Measurements from ENCODE around the gene MOSMO. TPM values are rescaled to one million over a fixed set of nuclear protein-coding genes. Genes with fewer than 3 reads are reported as not detected.

The MOSMO gene
- total RNA-seq, 1 experiment from 2014 or later = 30.1 TPM

GRCh38 chr16:21991621-21992020, 16.3 kb upstream of the MOSMO start:
- no peak overlapping the region for H3K4me3 Mint-ChIP-seq (ENCODE audit: low read depth, unreplicated experiment)
- no peak overlapping the region for H3K27ac Mint-ChIP-seq (ENCODE audit: unreplicated experiment)
- no peak for TF ChIP-seq CTCF (IDR thresholded peaks at IDR 0.05; ENCODE audit: unreplicated experiment)
- peaks cover 13% of the 10 kb centered on the region for H3K36me3 Mint-ChIP-seq (ENCODE audit: insufficient read depth, unreplicated experiment)
- H3K27me3 Mint-ChIP-seq (ENCODE audit: unreplicated experiment) = no peaks in the 10 kb centered on the region
- BruUV-seq (replicated peaks) = no TSS peak
- no peak for DNase-seq
- H3K4me1 Mint-ChIP-seq (ENCODE audit: low read depth, unreplicated experiment) = no peaks in the 10 kb centered on the region
- CTCF ChIA-PET = no interaction called here
- intact Hi-C loops (cut with micrococcal nuclease; ENCODE audit: unreplicated experiment) = no loop called here
- H3K9me3 Mint-ChIP-seq (ENCODE audit: low read depth, unreplicated experiment) = no peaks in the 10 kb centered on the region

GRCh38 chr16:21994856-21995465, 12.9 kb upstream of the MOSMO start:
- no peak overlapping the region for H3K27ac Mint-ChIP-seq (ENCODE audit: unreplicated experiment)
- no TSS peak for BruUV-seq (replicated peaks)
- H3K36me3 Mint-ChIP-seq (ENCODE audit: insufficient read depth, unreplicated experiment) = no peaks in the 10 kb centered on the region
- no peak for TF ChIP-seq CTCF (IDR thresholded peaks at IDR 0.05; ENCODE audit: unreplicated experiment)
- no peaks in the 10 kb centered on the region for H3K27me3 Mint-ChIP-seq (ENCODE audit: unreplicated experiment)
- H3K9me3 Mint-ChIP-seq (ENCODE audit: low read depth, unreplicated experiment) = no peaks in the 10 kb centered on the region
- CTCF ChIA-PET = no interaction called here
- H3K4me1 Mint-ChIP-seq (ENCODE audit: low read depth, unreplicated experiment) = no peaks in the 10 kb centered on the region
- H3K4me3 Mint-ChIP-seq (ENCODE audit: low read depth, unreplicated experiment) = no peak overlapping the region
- intact Hi-C loops (cut with micrococcal nuclease; ENCODE audit: unreplicated experiment) = no loop called here
- DNase-seq = no peak

- no TSS peak for BruUV-seq (replicated peaks)
- intact Hi-C loops (cut with micrococcal nuclease; ENCODE audit: unreplicated experiment) = no loop called here
Measured at GRCh38 chr16:21996923-21997696, 10.8 kb upstream of the MOSMO start.

More at GRCh38 chr16:21996923-21997696, 10.8 kb upstream of the MOSMO start:
- H3K9me3 Mint-ChIP-seq (ENCODE audit: low read depth, unreplicated experiment) = no peaks in the 10 kb centered on the region
- no peak overlapping the region for H3K27ac Mint-ChIP-seq (ENCODE audit: unreplicated experiment)
- H3K27me3 Mint-ChIP-seq (ENCODE audit: unreplicated experiment) = no peaks in the 10 kb centered on the region
- no peaks in the 10 kb centered on the region for H3K36me3 Mint-ChIP-seq (ENCODE audit: insufficient read depth, unreplicated experiment)
- DNase-seq = no peak
- H3K4me3 Mint-ChIP-seq (ENCODE audit: low read depth, unreplicated experiment) = no peak overlapping the region
- TF ChIP-seq CTCF (IDR thresholded peaks at IDR 0.05; ENCODE audit: unreplicated experiment) = no peak
- CTCF ChIA-PET = interaction anchor here (0.5 to 3.8 kb wide), 3 partner anchors 144 to 395 kb away, joined by 3 to 22 read pairs (median 6); no protein-coding TSS in a partner anchor
- H3K4me1 Mint-ChIP-seq (ENCODE audit: low read depth, unreplicated experiment) = peaks cover 15% of the 10 kb centered on the region

Measured in Calu3 (cell line).